Smooth muscle cell (in vitro differentiated cells): ENCODE data around the gene RAD21L1. TPM values are rescaled to one million over a fixed set of nuclear protein-coding genes. Genes with fewer than 3 reads are reported as not detected.
"Not testable (repeated sequence)": the region's sequence is repeated elsewhere in the genome, so short reads cannot be mapped to it uniquely, and the experiment has no call there.

Experiments
- DNase-seq: peaks from one replicate; lab custom pipeline; 2025; ENCODE audit not compliant: unreplicated experiment; lab: John Stamatoyannopoulos, UW
- H2AFZ ChIP-seq: fragments of 200-600 bp; sonication (generic); 2 replicates; pipeline ENCODE4 v1.6.0; 2016; ENCODE audit warnings: antibody characterized with exemption, low read depth, mild to moderate bottlenecking
- H3F3A ChIP-seq: fragments of 200-600 bp; sonication (generic); 2 replicates; pipeline ENCODE4 v1.6.0; 2017; ENCODE audit warnings: antibody characterized with exemption, low read depth
- H3K27ac ChIP-seq: fragments of 200-600 bp; sonication (generic); 2 replicates; pipeline ENCODE4 v1.5.1; 2016; ENCODE audit warnings: low read depth, mild to moderate bottlenecking
- H3K27me3 ChIP-seq: fragments of 200-600 bp; sonication (generic); 2 replicates; pipeline ENCODE4 v1.6.1; 2016; ENCODE audit warnings: low read depth, mild to moderate bottlenecking
- H3K36me3 ChIP-seq: fragments of 200-600 bp; sonication (generic); 2 replicates; pipeline ENCODE4 v1.5.1; 2016; ENCODE audit warnings: low read depth
- H3K4me1 ChIP-seq: fragments of 200-600 bp; sonication (generic); 2 replicates; pipeline ENCODE4 v1.5.1; 2016; ENCODE audit warnings: low read depth
- H3K4me2 ChIP-seq: fragments of 200-600 bp; sonication (generic); 2 replicates; pipeline ENCODE4 v1.6.0; 2016; ENCODE audit warnings: mild to moderate bottlenecking
- H3K4me3 ChIP-seq: fragments of 200-600 bp; sonication (generic); 2 replicates; pipeline ENCODE4 v1.5.1; 2016; ENCODE audit warnings: mild to moderate bottlenecking
- H3K79me2 ChIP-seq: fragments of 200-600 bp; sonication (generic); 2 replicates; pipeline ENCODE4 v1.6.0; 2016; ENCODE audit warnings: low read depth, mild to moderate bottlenecking
- H3K9ac ChIP-seq: fragments of 200-600 bp; sonication (generic); 2 replicates; pipeline ENCODE4 v1.6.0; 2016; ENCODE audit warnings: low read depth
- H3K9me3 ChIP-seq: fragments of 200-600 bp; sonication (generic); replicated peaks from 2 replicates; pipeline ENCODE4 v1.5.1; 2016; ENCODE audit warnings: low read depth
- H4K20me1 ChIP-seq: fragments of 200-600 bp; sonication (generic); 2 replicates; pipeline ENCODE4 v1.6.0; 2016; ENCODE audit warnings: low read depth
- WGBS: methylation state at CpG from one replicate; pipeline ENCODE4 v1.1.7; 2016; ENCODE audit warnings: low lambda C conversion rate; 5-methylcytosine and 5-hydroxymethylcytosine counted together
- polyA plus RNA-seq: library from polyadenylated mRNA; unstranded; fragments of >200 nt; fragmentation: Nextera tagmentation; extraction: Ambion mirVana; gene quantifications from 2 replicates; pipeline ENCODE4 v1.2.1, GENCODE V29; 2016
- total RNA-seq: library from RNA; depleted of rRNA; stranded (reverse); fragments of >200 nt; gene quantifications from 2 replicates; pipeline ENCODE4 v1.2.3, GENCODE V29; 2014
- TF ChIP-seq, protein P1 (sequence below): fragments of 200-600 bp; sonication (generic); IDR thresholded peaks from 2 replicates; pipeline ENCODE4 v1.5.1; 2017; ENCODE audit warnings: borderline replicate concordance, mild to moderate bottlenecking, antibody characterized with exemption; ENCODE audit not compliant: insufficient read depth, poor library complexity, severe bottlenecking

The RAD21L1 gene
- total and polyA plus RNA-seq, 2 experiments from 2014 or later = not detected

GRCh38 chr20:1212607-1213396 lies 13.0 kb upstream of the RAD21L1 start:
- Histone ChIP-seq H3F3A (no peaks in the 10 kb centered on the region), H3K79me2 (no peaks in the 10 kb centered on the region), H3K9ac (no peak overlapping the region), H3K36me3 (no peaks in the 10 kb centered on the region), H3K27me3 (peaks cover 22% of the 10 kb centered on the region), H2AFZ (no peak overlapping the region), H4K20me1 (no peaks in the 10 kb centered on the region), H3K9me3 (no peaks in the 10 kb centered on the region), H3K4me3 (no peak overlapping the region), H3K4me1 (peaks cover 2% of the 10 kb centered on the region), H3K27ac (no peak overlapping the region), H3K4me2 (peak overlapping the region; percentile 75)
- peak; percentile 8 for DNase-seq
- TF ChIP-seq, protein P1, sequence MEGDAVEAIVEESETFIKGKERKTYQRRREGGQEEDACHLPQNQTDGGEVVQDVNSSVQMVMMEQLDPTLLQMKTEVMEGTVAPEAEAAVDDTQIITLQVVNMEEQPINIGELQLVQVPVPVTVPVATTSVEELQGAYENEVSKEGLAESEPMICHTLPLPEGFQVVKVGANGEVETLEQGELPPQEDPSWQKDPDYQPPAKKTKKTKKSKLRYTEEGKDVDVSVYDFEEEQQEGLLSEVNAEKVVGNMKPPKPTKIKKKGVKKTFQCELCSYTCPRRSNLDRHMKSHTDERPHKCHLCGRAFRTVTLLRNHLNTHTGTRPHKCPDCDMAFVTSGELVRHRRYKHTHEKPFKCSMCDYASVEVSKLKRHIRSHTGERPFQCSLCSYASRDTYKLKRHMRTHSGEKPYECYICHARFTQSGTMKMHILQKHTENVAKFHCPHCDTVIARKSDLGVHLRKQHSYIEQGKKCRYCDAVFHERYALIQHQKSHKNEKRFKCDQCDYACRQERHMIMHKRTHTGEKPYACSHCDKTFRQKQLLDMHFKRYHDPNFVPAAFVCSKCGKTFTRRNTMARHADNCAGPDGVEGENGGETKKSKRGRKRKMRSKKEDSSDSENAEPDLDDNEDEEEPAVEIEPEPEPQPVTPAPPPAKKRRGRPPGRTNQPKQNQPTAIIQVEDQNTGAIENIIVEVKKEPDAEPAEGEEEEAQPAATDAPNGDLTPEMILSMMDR = peak; percentile 69
- 13% methylated on average over 21 of the region's 21 CpGs for WGBS

GRCh38 chr20:1214838-1215261 lies 11.0 kb upstream of the RAD21L1 start:
- Histone ChIP-seq H3K9me3 (no peaks in the 10 kb centered on the region), H3K4me3 (no peak overlapping the region), H2AFZ (no peak overlapping the region), H3K27me3 (peaks cover 7% of the 10 kb centered on the region), H4K20me1 (no peaks in the 10 kb centered on the region), H3K27ac (no peak overlapping the region), H3K9ac (no peak overlapping the region), H3K4me2 (no peak overlapping the region), H3K36me3 (no peaks in the 10 kb centered on the region), H3K4me1 (peaks cover 2% of the 10 kb centered on the region), H3K79me2 (no peaks in the 10 kb centered on the region), H3F3A (no peaks in the 10 kb centered on the region)
- TF ChIP-seq, protein P1 = no peak
- DNase-seq = no peak
- WGBS = 81% methylated on average over 4 of the region's 4 CpGs

GRCh38 chr20:1215386-1216170 lies 10.3 kb upstream of the RAD21L1 start:
- no peak for DNase-seq
- no peak overlapping the region for H2AFZ ChIP-seq
- 71% methylated on average over 11 of the region's 11 CpGs for WGBS
- no peaks in the 10 kb centered on the region for H4K20me1 ChIP-seq
- H3K36me3 ChIP-seq = no peaks in the 10 kb centered on the region
- peaks cover under 1% of the 10 kb centered on the region for H3K27me3 ChIP-seq
- H3K9ac ChIP-seq = no peak overlapping the region
- TF ChIP-seq, protein P1 = no peak
- H3K79me2 ChIP-seq = no peaks in the 10 kb centered on the region
- peaks cover 2% of the 10 kb centered on the region for H3K4me1 ChIP-seq
- no peaks in the 10 kb centered on the region for H3K9me3 ChIP-seq
- no peaks in the 10 kb centered on the region for H3F3A ChIP-seq
- no peak overlapping the region for H3K27ac ChIP-seq
- no peak overlapping the region for H3K4me2 ChIP-seq
- no peak overlapping the region for H3K4me3 ChIP-seq

DNA sequence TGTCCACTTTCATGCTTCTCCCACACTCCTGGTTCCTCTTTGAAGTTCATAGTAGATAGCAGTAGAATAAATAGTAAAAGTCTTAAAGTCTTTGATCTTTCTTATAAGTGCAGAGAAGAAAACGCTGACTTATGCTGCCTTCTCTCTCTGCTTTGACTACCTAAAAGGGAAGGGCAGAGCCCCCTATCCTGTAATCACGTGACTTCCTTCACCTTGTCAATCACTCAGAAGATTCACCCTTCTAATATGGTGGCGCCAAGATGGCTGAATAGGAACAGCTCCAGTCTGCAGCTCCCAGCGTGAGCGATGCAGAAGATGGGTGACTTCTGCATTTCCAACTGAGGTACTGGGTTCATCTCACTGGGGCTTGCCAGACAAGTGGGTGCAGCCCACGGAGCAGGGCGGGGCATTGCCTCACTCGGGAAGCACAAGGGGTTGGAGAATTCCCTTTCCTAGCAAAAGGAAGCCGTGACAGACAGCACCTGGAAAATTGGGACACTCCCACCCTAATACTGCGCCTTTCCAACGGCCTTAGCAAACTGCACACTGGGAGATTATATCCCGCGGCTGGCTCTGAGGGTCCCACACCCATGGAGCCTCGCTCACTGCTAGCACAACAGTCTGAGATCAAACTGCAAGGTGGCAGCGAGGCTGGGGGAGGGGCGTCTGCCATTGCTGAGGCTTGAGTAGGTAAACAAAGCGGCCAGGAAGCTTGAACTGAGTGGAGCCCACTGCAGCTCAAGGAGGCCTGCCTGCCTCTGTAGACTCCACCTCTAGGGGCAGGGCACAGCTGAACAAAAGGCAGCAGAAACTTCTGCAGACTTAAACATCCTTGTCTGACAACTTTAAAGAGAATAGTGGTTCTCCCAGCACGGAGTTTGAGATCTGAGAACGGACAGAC lies 9.1 kb upstream of the RAD21L1 start:
- DNase-seq, H3K4me3 ChIP-seq: not testable (repeated sequence)

GRCh38 chr20:1222750-1223149 lies 3.1 kb upstream of the RAD21L1 start:
- H3F3A ChIP-seq, H3K27ac ChIP-seq, H4K20me1 ChIP-seq, H3K9me3 ChIP-seq, H3K4me3 ChIP-seq, H3K36me3 ChIP-seq, H3K79me2 ChIP-seq, H3K4me2 ChIP-seq, H2AFZ ChIP-seq, H3K9ac ChIP-seq, H3K27me3 ChIP-seq, H3K4me1 ChIP-seq, DNase-seq: not testable (repeated sequence)
- WGBS = 95% methylated on average over 3 of the region's 4 CpGs

More for the DNA sequence above, 9.1 kb upstream of the RAD21L1 start:
- not testable (repeated sequence) for H2AFZ ChIP-seq, H3K4me2 ChIP-seq, H3F3A ChIP-seq, H3K9me3 ChIP-seq, H3K27ac ChIP-seq, H3K4me1 ChIP-seq, H3K27me3 ChIP-seq, H3K79me2 ChIP-seq, H3K9ac ChIP-seq, H4K20me1 ChIP-seq, H3K36me3 ChIP-seq
- WGBS = 91% methylated on average over 19 of the region's 19 CpGs
